Skeletal muscle tissue (tissue), 4 donors: Measurements from ENCODE around the gene UBN2. TPM values are rescaled to one million over a fixed set of nuclear protein-coding genes. Genes with fewer than 3 reads are reported as not detected.

ENCODE experiments used
- H3K27ac ChIP-seq: one replicate; pipeline ENCODE4 v1.7.0; 2013; ENCODE audit warnings: mild to moderate bottlenecking, low read depth, low read length, inconsistent platforms
- H3K27me3 ChIP-seq, 3 donors: one replicate each; pipeline ENCODE4 v1.7.0; 2013; ENCODE audit warnings: low read length in 3 of 3; ENCODE audit not compliant: control insufficient read depth in 3 of 3, insufficient read depth in 3 of 3
- H3K36me3 ChIP-seq, 3 donors: one replicate each; pipeline ENCODE4 v1.7.0; 2013; ENCODE audit warnings: low read length in 3 of 3; ENCODE audit not compliant: control insufficient read depth in 3 of 3, insufficient read depth in 3 of 3
- H3K4me1 ChIP-seq, 3 donors: one replicate each; pipeline ENCODE4 v1.7.0; 2013; ENCODE audit warnings: low read length in 3 of 3, mild to moderate bottlenecking in 3 of 3; ENCODE audit not compliant: control insufficient read depth in 3 of 3, insufficient read depth in 3 of 3
- H3K4me3 ChIP-seq, 3 donors: one replicate each; pipeline ENCODE4 v1.7.0; 2013; ENCODE audit warnings: low read length in 3 of 3
- H3K9ac ChIP-seq, 3 donors: one replicate each; pipeline ENCODE4 v1.7.0; 2013; ENCODE audit warnings: low read length in 3 of 3, mild to moderate bottlenecking in 3 of 3, moderate library complexity in 2 of 3, low read depth in 1 of 3
- H3K9me3 ChIP-seq, 3 donors: one replicate each; pipeline ENCODE4 v1.7.0; 2013; ENCODE audit warnings: low read length in 3 of 3; ENCODE audit not compliant: control insufficient read depth in 3 of 3
- total RNA-seq: library from RNA; depleted of rRNA; stranded (reverse); fragments of >200 nt; gene quantifications from one replicate; pipeline ENCODE4 v1.2.3, GENCODE V29; 2014
- donor health status: Osteomylitis.

UBN2 gene
- total RNA-seq, 1 donor from 2014 or later = 11.5 TPM

DNA sequence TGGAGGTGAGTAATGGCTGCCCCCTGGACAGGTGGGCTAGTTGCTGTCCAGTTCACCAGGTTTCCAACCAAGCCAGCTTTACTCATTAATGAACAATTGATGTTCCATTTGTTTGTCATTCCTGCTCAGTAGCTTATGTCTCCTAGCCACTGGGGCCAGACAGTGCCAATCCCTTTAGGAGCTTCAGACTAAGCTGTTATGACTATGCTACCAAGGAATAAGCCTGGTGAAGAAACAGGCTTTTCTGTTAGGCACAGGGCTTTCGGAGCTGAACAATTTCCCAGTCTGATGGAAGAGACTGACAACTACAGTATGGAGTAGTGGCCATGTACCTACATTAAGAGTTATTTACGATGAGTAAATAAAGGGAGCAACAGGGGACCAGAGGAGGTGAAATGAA lies 108.0 kb downstream of the UBN2 start:
- Histone ChIP-seq H3K9ac (no peak overlapping the region), H3K4me1 (peaks cover 9 to 12% (median 11%) of the 10 kb centered on the region in 3 donors), H3K9me3 (peaks cover 0 to 2% (median 0%) of the 10 kb centered on the region in 3 donors), H3K27ac (no peak overlapping the region), H3K27me3 (no peaks in the 10 kb centered on the region), H3K4me3 (no peak overlapping the region), H3K36me3 (peaks cover 0 to 2% (median 0%) of the 10 kb centered on the region in 3 donors)

GRCh38 chr7:139339698-139340036 lies 108.6 kb downstream of the UBN2 start:
- peaks cover 9 to 12% (median 11%) of the 10 kb centered on the region in 3 donors for H3K4me1 ChIP-seq
- peaks cover 0 to 2% (median 0%) of the 10 kb centered on the region in 3 donors for H3K36me3 ChIP-seq
- H3K27ac ChIP-seq = peak overlapping the region; percentile 100
- no peak overlapping the region for H3K9ac ChIP-seq
- peaks cover 0 to 2% (median 0%) of the 10 kb centered on the region in 3 donors for H3K9me3 ChIP-seq
- peak overlapping the region; percentile 95 to 100 (median 98) for H3K4me3 ChIP-seq
- H3K27me3 ChIP-seq = no peaks in the 10 kb centered on the region

DNA sequence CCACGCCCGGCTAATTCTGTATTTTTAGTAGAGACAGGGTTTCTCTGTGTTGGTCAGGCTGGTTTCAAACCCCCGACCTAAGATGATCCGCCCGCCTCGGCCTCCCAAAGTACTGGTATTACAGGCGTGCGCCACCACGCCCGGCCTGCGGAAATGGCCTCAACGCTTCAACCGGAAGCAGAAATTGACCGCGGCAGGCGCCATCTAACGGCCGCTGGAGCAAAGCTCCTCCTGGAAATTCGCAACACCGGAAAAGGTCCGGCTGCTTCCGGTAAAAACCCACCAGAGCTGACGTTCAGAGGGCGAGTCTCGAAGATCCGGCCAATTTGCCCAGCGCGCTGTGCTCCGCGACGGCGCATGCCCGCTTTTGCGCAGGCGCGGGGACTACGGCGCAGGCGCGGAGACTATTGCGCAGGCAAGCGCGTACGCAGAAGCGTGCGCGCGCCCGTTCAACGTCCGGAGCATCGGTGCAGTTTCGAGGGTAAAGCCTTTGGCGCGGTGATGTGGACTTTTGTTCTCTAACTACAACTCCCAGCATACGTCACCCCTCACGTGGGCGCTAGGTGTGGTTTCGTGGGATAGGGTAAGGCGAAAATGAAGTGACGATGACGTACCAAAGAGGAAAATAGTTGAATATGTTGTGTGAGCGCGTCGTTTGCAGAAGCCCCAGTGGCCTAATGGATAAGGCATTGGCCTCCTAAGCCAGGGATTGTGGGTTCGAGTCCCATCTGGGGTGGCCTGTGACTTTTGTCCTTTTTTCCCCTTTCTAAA lies 109.2 kb downstream of the UBN2 start:
- Histone ChIP-seq H3K4me3 (peak overlapping the region; percentile 95 to 100 (median 98)), H3K36me3 (peaks cover 0 to 2% (median 2%) of the 10 kb centered on the region in 3 donors), H3K27ac (peak overlapping the region; percentile 100), H3K4me1 (peaks cover 9 to 12% (median 11%) of the 10 kb centered on the region in 3 donors), H3K9ac (peak overlapping the region; percentile 98 to 100 (median 100)), H3K27me3 (no peaks in the 10 kb centered on the region), H3K9me3 (peaks cover 0 to 2% (median 0%) of the 10 kb centered on the region in 3 donors)

DNA sequence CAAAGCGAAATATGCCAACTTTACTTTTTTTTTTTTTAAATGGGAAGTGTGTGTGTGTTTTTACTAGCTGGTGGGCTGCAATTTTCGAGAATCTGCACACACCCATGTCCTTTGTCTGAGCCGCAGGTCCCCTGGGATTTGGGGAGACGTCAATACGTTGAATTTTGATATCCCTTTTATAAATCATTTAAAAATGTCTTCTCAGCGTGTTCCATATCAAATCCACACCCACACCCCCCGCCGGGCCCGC lies 109.7 kb downstream of the UBN2 start:
- peaks cover 0 to 2% (median 0%) of the 10 kb centered on the region in 3 donors for H3K9me3 ChIP-seq
- H3K36me3 ChIP-seq = peaks cover 2 to 5% (median 4%) of the 10 kb centered on the region in 3 donors
- H3K4me1 ChIP-seq = peaks cover 9 to 12% (median 11%) of the 10 kb centered on the region in 3 donors
- peak overlapping the region; percentile 98 to 100 (median 100) for H3K9ac ChIP-seq
- no peaks in the 10 kb centered on the region for H3K27me3 ChIP-seq
- H3K27ac ChIP-seq = peak overlapping the region; percentile 100
- H3K4me3 ChIP-seq = peak overlapping the region; percentile 95 to 100 (median 98)

GRCh38 chr7:139341058-139341775 lies 110.2 kb downstream of the UBN2 start, which contains the start of gene FMC1:
Gene FMC1, plus strand, starts transcription at chr7:139341337. Its CDS starts 48 bp downstream, at chr7:139341385.
- peaks cover 4 to 5% (median 4%) of the 10 kb centered on the region in 3 donors for H3K36me3 ChIP-seq
- H3K27me3 ChIP-seq = no peaks in the 10 kb centered on the region
- H3K4me1 ChIP-seq = peaks cover 9 to 12% (median 11%) of the 10 kb centered on the region in 3 donors
- peak within 1 kb of the TSS; percentile 98 to 100 (median 100) for H3K9ac ChIP-seq
- H3K4me3 ChIP-seq = peak within 1 kb of the TSS; percentile 95 to 100 (median 98)
- peak within 1 kb of the TSS; percentile 100 for H3K27ac ChIP-seq
- H3K9me3 ChIP-seq = peaks cover 0 to 2% (median 0%) of the 10 kb centered on the region in 3 donors

GRCh38 chr7:139341776-139342226 lies 110.8 kb downstream of the UBN2 start:
- H3K27ac ChIP-seq = peak overlapping the region; percentile 100
- peak overlapping the region; percentile 95 to 100 (median 98) for H3K4me3 ChIP-seq
- H3K4me1 ChIP-seq = peaks cover 9 to 12% (median 11%) of the 10 kb centered on the region in 3 donors

DNA sequence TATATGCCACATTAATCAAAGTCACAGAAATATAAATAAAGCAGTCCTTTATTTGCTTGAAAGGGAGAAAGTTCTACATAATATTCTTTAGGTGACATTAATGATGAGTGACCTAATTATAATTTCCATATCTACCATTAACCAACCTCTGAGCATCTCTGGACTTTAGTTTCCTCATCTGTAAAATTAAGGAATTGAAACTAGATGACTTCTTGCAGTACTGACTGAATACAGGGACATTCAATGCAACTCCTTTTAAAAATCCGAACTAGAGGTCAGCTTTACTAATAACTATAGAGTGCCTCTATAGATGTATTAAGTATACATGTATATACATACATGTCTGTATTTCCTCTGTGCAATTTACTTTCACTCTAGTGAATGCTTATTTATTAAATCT lies 114.0 kb downstream of the UBN2 start:
- Histone ChIP-seq H3K27me3 (no peaks in the 10 kb centered on the region), H3K4me1 (peaks cover 9 to 12% (median 11%) of the 10 kb centered on the region in 3 donors), H3K9ac (no peak overlapping the region), H3K9me3 (no peaks in the 10 kb centered on the region), H3K27ac (no peak overlapping the region), H3K36me3 (peaks cover 10 to 16% (median 13%) of the 10 kb centered on the region in 3 donors), H3K4me3 (no peak overlapping the region)

More at GRCh38 chr7:139341776-139342226, 110.8 kb downstream of the UBN2 start:
- Histone ChIP-seq H3K9ac (peak overlapping the region; percentile 98 to 100 (median 100)), H3K9me3 (peaks cover 0 to 2% (median 0%) of the 10 kb centered on the region in 3 donors), H3K27me3 (no peaks in the 10 kb centered on the region), H3K36me3 (peaks cover 8 to 10% (median 10%) of the 10 kb centered on the region in 3 donors)

GRCh38 chr7:139351027-139351426 lies 120.0 kb downstream of the UBN2 start:
- Histone ChIP-seq H3K4me3 (no peak overlapping the region), H3K36me3 (peaks cover 13 to 22% (median 14%) of the 10 kb centered on the region in 3 donors), H3K9ac (no peak overlapping the region), H3K27ac (no peak overlapping the region), H3K9me3 (no peaks in the 10 kb centered on the region), H3K27me3 (no peaks in the 10 kb centered on the region), H3K4me1 (no peaks in the 10 kb centered on the region)

DNA sequence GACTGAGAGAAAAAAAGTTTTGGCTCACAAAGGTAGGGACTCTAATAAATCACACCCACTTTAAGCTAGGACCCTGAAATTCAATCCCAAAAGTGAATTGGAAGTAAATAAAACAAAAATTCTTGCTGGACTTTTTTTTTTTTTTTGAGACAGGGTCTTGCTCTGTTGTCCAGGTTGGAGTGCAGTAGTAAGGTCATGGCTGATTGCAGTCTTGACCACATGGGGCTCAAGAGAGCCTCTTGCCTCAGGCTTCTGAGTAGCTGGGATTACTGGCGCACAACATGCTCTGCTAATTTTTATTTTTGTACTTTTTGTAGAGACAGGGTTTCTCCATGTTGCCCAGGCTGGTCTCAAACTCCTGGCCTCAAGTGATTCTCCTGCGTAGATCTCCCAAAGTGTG lies 123.7 kb downstream of the UBN2 start:
- peaks cover 3 to 11% (median 6%) of the 10 kb centered on the region in 3 donors for H3K36me3 ChIP-seq
- no peak overlapping the region for H3K4me3 ChIP-seq
- no peaks in the 10 kb centered on the region for H3K9me3 ChIP-seq
- peaks cover 2 to 4% (median 3%) of the 10 kb centered on the region in 3 donors for H3K4me1 ChIP-seq
- no peak overlapping the region for H3K27ac ChIP-seq
- no peaks in the 10 kb centered on the region for H3K27me3 ChIP-seq
- H3K9ac ChIP-seq = no peak overlapping the region
